H9 (cell line): Measurements from ENCODE around the gene AP3S2. TPM values are rescaled to one million over a fixed set of nuclear protein-coding genes. Genes with fewer than 3 reads are reported as not detected.

Source experiments
- DNase-seq: peaks from one replicate; pipeline ENCODE4 v3.0.0-alpha.2; 2017
- H2AFZ ChIP-seq: one replicate; pipeline ENCODE4 v1.6.1; 2013; ENCODE audit warnings: mild to moderate bottlenecking, low read length, control low read depth, moderate library complexity
- H2AK5ac ChIP-seq: 2 replicates; pipeline ENCODE4 v1.6.1; 2013; ENCODE audit warnings: low read length, control low read depth, mixed read lengths; ENCODE audit not compliant: insufficient read length
- H2BK120ac ChIP-seq: one replicate; pipeline ENCODE4 v1.6.1; 2013; ENCODE audit warnings: low read depth, mild to moderate bottlenecking, low read length, control low read depth, inconsistent platforms; ENCODE audit not compliant: poor library complexity, severe bottlenecking
- H2BK12ac ChIP-seq: 2 replicates; pipeline ENCODE4 v1.6.1; 2013; ENCODE audit warnings: low read length, control low read depth, mixed read lengths, low read depth; ENCODE audit not compliant: insufficient read length
- H2BK15ac ChIP-seq: 2 replicates; pipeline ENCODE4 v1.6.1; 2013; ENCODE audit warnings: low read depth, low read length, control low read depth
- H2BK20ac ChIP-seq: one replicate; pipeline ENCODE4 v1.6.1; 2013; ENCODE audit warnings: low read depth, mild to moderate bottlenecking, low read length, control low read depth, inconsistent platforms; ENCODE audit not compliant: poor library complexity, severe bottlenecking
- H2BK5ac ChIP-seq: 2 replicates; pipeline ENCODE4 v1.6.1; 2013; ENCODE audit warnings: low read length, control low read depth, mixed read lengths; ENCODE audit not compliant: insufficient read length
- H3K14ac ChIP-seq: 2 replicates; pipeline ENCODE4 v1.6.1; 2013; ENCODE audit warnings: low read length, control low read depth; ENCODE audit not compliant: insufficient read depth
- H3K18ac ChIP-seq: 2 replicates; pipeline ENCODE4 v1.6.1; 2013; ENCODE audit warnings: low read depth, mild to moderate bottlenecking, mixed read lengths, low read length, control low read depth; ENCODE audit not compliant: insufficient read length
- H3K23ac ChIP-seq: 2 replicates; pipeline ENCODE4 v1.6.1; 2013; ENCODE audit warnings: low read length, control low read depth, mixed read lengths, low read depth; ENCODE audit not compliant: insufficient read length
- H3K23me2 ChIP-seq: 2 replicates; pipeline ENCODE4 v1.6.1; 2013; ENCODE audit warnings: low read depth, mild to moderate bottlenecking, mixed read lengths, low read length, control low read depth; ENCODE audit not compliant: insufficient read length, poor library complexity, severe bottlenecking
- H3K27ac ChIP-seq: 2 replicates; pipeline ENCODE4 v1.5.1; 2013; ENCODE audit warnings: low read length, control low read depth, mixed read lengths, low read depth; ENCODE audit not compliant: insufficient read length
- H3K27me3 ChIP-seq: 2 replicates; pipeline ENCODE4 v1.6.1; 2013; ENCODE audit warnings: low read length, control low read depth, inconsistent platforms; ENCODE audit not compliant: insufficient read depth
- H3K4ac ChIP-seq: 2 replicates; pipeline ENCODE4 v1.6.1; 2013; ENCODE audit warnings: low read depth, mild to moderate bottlenecking, control low read depth, inconsistent platforms, low read length, moderate library complexity
- H3K4me1 ChIP-seq: 2 replicates; pipeline ENCODE4 v1.6.1; 2013; ENCODE audit warnings: low read length, control low read depth, inconsistent platforms; ENCODE audit not compliant: insufficient read depth
- H3K4me2 ChIP-seq: 2 replicates; pipeline ENCODE4 v1.6.1; 2013; ENCODE audit warnings: low read length, control low read depth, mixed read lengths; ENCODE audit not compliant: insufficient read length, insufficient read depth
- H3K56ac ChIP-seq: 2 replicates; pipeline ENCODE4 v1.6.1; 2013; ENCODE audit warnings: low read depth, mild to moderate bottlenecking, mixed read lengths, low read length, control low read depth; ENCODE audit not compliant: insufficient read length
- H3K79me1 ChIP-seq: 2 replicates; pipeline ENCODE4 v1.6.1; 2013; ENCODE audit warnings: low read depth, mild to moderate bottlenecking, moderate library complexity, low read length, control low read depth, inconsistent platforms; ENCODE audit not compliant: insufficient read depth, poor library complexity, severe bottlenecking
- H3K79me2 ChIP-seq: 2 replicates; pipeline ENCODE4 v1.6.1; 2013; ENCODE audit warnings: low read length, control low read depth, inconsistent platforms; ENCODE audit not compliant: insufficient read depth
- H3K9ac ChIP-seq: 2 replicates; pipeline ENCODE4 v1.6.1; 2013; ENCODE audit warnings: low read length, control low read depth, mixed read lengths; ENCODE audit not compliant: insufficient read length; ENCODE audit errors: extremely low read depth
- H3K9me3 ChIP-seq: one replicate; pipeline ENCODE4 v1.6.1; 2013; ENCODE audit warnings: low read depth, low read length, inconsistent platforms; ENCODE audit not compliant: control insufficient read depth
- H3T11ph ChIP-seq: one replicate; pipeline ENCODE4 v1.6.1; 2013; ENCODE audit warnings: mild to moderate bottlenecking, low read length, control low read depth, inconsistent platforms
- H4K20me1 ChIP-seq: one replicate; pipeline ENCODE4 v1.6.1; 2013; ENCODE audit not compliant: control insufficient read depth, insufficient read length, insufficient read depth
- H4K5ac ChIP-seq: 2 replicates; pipeline ENCODE4 v1.6.1; 2013; ENCODE audit warnings: low read depth, mild to moderate bottlenecking, mixed read lengths, low read length, control low read depth; ENCODE audit not compliant: insufficient read length
- H4K8ac ChIP-seq: replicated peaks from 2 replicates; pipeline ENCODE4 v1.6.1; 2013; ENCODE audit warnings: low read length, control low read depth, mixed read lengths, low read depth; ENCODE audit not compliant: insufficient read length
- H4K91ac ChIP-seq: 2 replicates; pipeline ENCODE4 v1.6.1; 2013; ENCODE audit warnings: low read depth, mild to moderate bottlenecking, moderate library complexity, mixed read lengths, low read length, control low read depth; ENCODE audit not compliant: insufficient read length
- H3K27ac Mint-ChIP-seq, 3 experiments: 2 replicates in 2 of 3; 3 replicates in 1 of 3; pipeline ENCODE4 v1.8.0; 2020 to 2021; ENCODE audit warnings: mixed read lengths in 3 of 3, mild to moderate bottlenecking in 1 of 3, moderate library complexity in 1 of 3
- H3K27me3 Mint-ChIP-seq: 2 replicates; pipeline ENCODE4 v1.8.0; 2021; ENCODE audit warnings: low read depth, mild to moderate bottlenecking, moderate library complexity, mixed read lengths
- H3K36me3 Mint-ChIP-seq, 3 experiments: 2 replicates in 2 of 3; 3 replicates in 1 of 3; pipeline ENCODE4 v1.8.0; 2020 to 2021; ENCODE audit warnings: low read depth in 3 of 3, mixed read lengths in 3 of 3; ENCODE audit not compliant: insufficient read depth in 1 of 3
- H3K4me1 Mint-ChIP-seq, 2 experiments: 2 replicates each; pipeline ENCODE4 v1.8.0; 2020; ENCODE audit warnings: mixed read lengths in 2 of 2
- H3K4me3 Mint-ChIP-seq, 2 experiments: 2 replicates in 1 of 2; 3 replicates in 1 of 2; pipeline ENCODE4 v1.8.0; 2020 to 2021; ENCODE audit warnings: mild to moderate bottlenecking in 2 of 2, mixed read lengths in 2 of 2, moderate library complexity in 1 of 2
- H3K9me3 Mint-ChIP-seq, 2 experiments: 2 replicates in 1 of 2; 3 replicates in 1 of 2; pipeline ENCODE4 v1.8.0; 2020; ENCODE audit warnings: mild to moderate bottlenecking in 2 of 2, mixed read lengths in 2 of 2, moderate library complexity in 1 of 2
- WGBS: extraction: QIAGEN DNeasy Blood & Tissue Kit; methylation state at CpG from one replicate; pipeline ENCODE4 v1.1.7; 2013; ENCODE audit warnings: missing lambda C conversion rate, low lambda C conversion rate, mixed read lengths; ENCODE audit not compliant: insufficient read length; ENCODE audit errors: extremely low coverage; 5-methylcytosine and 5-hydroxymethylcytosine counted together
- total RNA-seq: library from RNA; stranded (reverse); gene quantifications from 2 replicates; pipeline ENCODE4 v1.2.1, GENCODE V29; 2021
- TF ChIP-seq, protein P1 (sequence below): fragments of 200-600 bp; sonication (generic); conservative IDR thresholded peaks from 3 replicates; pipeline ENCODE4 v1.8.0; 2021; ENCODE audit warnings: antibody characterized with exemption, mild to moderate bottlenecking

Gene AP3S2
- total RNA-seq, 1 experiment from 2014 or later, result 33.9 TPM

- no peaks in the 10 kb centered on the region; the same call in 1 of the 2 replicates for H3K27me3 Mint-ChIP-seq
- Histone ChIP-seq H3K23me2 (no peaks in the 10 kb centered on the region), H3K4me2 (no peak overlapping the region), H3K23ac (no peak overlapping the region), H3K9ac (no peak overlapping the region), H2BK120ac (no peak overlapping the region), H3K18ac (no peak overlapping the region), H3K56ac (no peak overlapping the region), H2AK5ac (no peak overlapping the region), H3K4ac (no peak overlapping the region), H3K79me2 (no peaks in the 10 kb centered on the region), H2BK12ac (no peak overlapping the region), H4K20me1 (no peaks in the 10 kb centered on the region), H2BK15ac (no peak overlapping the region), H3T11ph (no peak overlapping the region), H3K9me3 (no peaks in the 10 kb centered on the region), H2BK5ac (no peak overlapping the region), H3K27me3 (no peaks in the 10 kb centered on the region), H3K4me1 (no peaks in the 10 kb centered on the region), H2AFZ (no peak overlapping the region), H2BK20ac (no peak overlapping the region), H3K14ac (no peak overlapping the region), H3K27ac (no peak overlapping the region), H4K5ac (no peak overlapping the region), H3K79me1 (no peaks in the 10 kb centered on the region), H4K8ac (no peak overlapping the region), H4K91ac (no peak overlapping the region)
- H3K27ac Mint-ChIP-seq, result no peak overlapping the region
- peaks cover 13 to 30% (median 23%) of the 10 kb centered on the region in 3 experiments for H3K36me3 Mint-ChIP-seq
- no CpG with 5 or more reads among the region's 3 CpGs for WGBS
- peaks cover 7 to 8% of the 10 kb centered on the region in 2 experiments for H3K9me3 Mint-ChIP-seq
- H3K4me1 Mint-ChIP-seq, result no peaks in the 10 kb centered on the region
- TF ChIP-seq, protein P1, sequence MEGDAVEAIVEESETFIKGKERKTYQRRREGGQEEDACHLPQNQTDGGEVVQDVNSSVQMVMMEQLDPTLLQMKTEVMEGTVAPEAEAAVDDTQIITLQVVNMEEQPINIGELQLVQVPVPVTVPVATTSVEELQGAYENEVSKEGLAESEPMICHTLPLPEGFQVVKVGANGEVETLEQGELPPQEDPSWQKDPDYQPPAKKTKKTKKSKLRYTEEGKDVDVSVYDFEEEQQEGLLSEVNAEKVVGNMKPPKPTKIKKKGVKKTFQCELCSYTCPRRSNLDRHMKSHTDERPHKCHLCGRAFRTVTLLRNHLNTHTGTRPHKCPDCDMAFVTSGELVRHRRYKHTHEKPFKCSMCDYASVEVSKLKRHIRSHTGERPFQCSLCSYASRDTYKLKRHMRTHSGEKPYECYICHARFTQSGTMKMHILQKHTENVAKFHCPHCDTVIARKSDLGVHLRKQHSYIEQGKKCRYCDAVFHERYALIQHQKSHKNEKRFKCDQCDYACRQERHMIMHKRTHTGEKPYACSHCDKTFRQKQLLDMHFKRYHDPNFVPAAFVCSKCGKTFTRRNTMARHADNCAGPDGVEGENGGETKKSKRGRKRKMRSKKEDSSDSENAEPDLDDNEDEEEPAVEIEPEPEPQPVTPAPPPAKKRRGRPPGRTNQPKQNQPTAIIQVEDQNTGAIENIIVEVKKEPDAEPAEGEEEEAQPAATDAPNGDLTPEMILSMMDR, result no peak
- no peak overlapping the region for H3K4me3 Mint-ChIP-seq
- DNase-seq, result no peak
These were observed 28.6 kb downstream of the AP3S2 start for GRCh38 chr15:89864958-89865739.
